Measurements from ENCODE around the gene RPS15.
"Not testable (repeated sequence)": the region's sequence is repeated elsewhere in the genome, so short reads cannot be mapped to it uniquely, and the experiment has no call there.

- TF ChIP-seq CTCF, EZH2, EZH2phosphoT487 (IDR thresholded peaks at IDR 0.05): not testable (repeated sequence)
These were observed 18.1 kb upstream of the RPS15 start for GRCh38 chr19:1420085-1420484.

Data from neural progenitor cell (in vitro differentiated cells).